HG02798 (cell line): ENCODE data around the gene EPB41L5.
"Not testable (repeated sequence)": the region's sequence is repeated elsewhere in the genome, so short reads cannot be mapped to it uniquely, and the experiment has no call there.

ENCODE experiments used
- ATAC-seq: cut with Tn5 transposase; IDR thresholded peaks from one replicate; pipeline ENCODE4 v1.9.1; 2021; ENCODE audit warnings: mild to moderate bottlenecking; ENCODE audit not compliant: unreplicated experiment, poor library complexity

EPB41L5 gene

GRCh38 chr2:120079647-120080046 lies 66.8 kb downstream of the EPB41L5 start:
- ATAC-seq, result no peak

DNA sequence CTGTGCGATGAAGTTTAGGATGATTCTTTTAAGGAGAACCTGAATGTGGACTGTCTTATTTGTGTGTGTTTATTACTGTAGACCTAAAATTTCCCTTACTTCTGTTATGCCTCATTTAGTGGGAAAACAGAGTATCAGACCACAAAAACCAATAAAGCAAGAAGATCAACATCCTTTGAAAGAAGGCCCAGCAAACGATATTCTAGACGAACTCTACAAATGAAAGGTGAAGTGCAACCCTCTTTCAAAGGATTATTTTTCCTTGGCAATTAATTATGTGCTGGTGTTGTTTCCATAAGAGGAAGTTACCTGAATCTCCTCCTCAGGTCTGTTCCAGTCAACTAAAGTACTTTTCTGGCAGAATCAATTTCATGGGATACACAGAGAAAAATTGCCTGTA lies 78.6 kb downstream of the EPB41L5 start:
- ATAC-seq, result no peak

- ATAC-seq, result no peak
These were observed 81.9 kb downstream of the EPB41L5 start for GRCh38 chr2:120094795-120095194.

DNA sequence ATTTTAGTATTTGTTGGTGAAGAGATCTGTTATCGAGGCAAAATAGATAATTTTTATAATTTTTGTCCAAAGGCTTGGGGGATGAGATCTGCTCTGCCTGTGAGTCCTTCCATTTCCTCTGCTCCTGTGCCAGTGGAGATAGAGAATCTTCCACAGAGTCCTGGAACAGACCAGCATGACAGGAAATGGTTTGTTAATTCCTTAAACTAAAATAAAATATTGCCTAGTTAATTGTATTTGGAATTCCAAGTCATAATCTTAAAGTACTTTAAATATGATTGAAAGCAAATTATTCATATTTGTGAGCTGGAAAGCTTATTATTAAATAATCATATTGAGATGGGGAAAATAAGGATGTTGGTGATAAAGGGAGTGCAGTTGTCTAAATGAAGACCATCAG lies 87.8 kb downstream of the EPB41L5 start:
- no peak for ATAC-seq

DNA sequence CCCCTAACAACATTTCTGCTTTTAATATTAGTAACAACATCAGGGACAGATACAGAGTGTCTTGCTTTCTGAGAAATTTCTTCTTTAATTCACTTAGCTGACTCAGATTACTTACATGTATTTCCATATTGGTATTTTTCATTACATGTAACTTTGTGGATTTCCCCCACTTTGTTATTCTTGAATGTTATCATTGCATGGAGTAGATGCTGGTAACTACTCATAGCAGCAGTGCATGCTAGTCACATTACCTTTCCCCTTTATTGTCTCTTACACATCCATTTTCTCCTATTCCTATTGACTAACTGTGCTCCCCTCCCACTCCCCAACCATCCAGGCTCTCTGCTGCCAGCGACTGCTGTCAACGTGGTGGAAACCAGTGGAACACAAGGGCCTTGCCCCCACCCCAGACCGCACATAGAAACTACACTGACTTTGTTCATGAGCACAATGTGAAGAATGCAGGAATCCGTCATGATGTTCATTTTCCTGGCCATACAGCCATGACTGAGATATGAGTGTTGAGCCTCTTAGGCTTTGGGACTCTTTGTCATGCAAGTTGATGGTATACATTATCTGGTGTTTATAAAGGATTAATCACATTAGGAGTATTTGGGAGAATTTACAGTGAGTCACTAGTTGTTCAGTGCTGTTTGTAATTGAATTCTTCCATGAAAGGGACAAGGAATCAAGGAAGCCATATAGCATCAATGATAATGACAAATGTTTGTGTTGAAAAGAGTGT lies 91.0 kb downstream of the EPB41L5 start:
- no peak for ATAC-seq

DNA sequence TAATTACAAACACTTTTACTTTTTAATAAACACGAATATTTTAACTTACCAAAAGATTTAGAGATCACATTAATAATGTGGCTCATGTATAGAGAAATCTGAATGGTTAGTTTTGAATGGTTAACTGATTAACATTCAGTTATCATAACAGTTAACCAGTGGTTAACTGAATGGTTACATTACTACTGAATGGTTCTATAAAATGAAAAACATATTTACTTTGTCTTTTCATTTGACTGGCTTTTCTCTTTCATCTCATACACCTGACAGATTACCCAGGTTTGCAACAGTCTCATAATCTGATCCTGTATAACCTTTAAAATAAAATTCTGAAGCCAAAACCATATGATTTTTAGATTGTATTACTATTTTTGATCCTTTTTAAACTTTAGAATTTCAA lies 91.9 kb downstream of the EPB41L5 start:
- ATAC-seq, result no peak

DNA sequence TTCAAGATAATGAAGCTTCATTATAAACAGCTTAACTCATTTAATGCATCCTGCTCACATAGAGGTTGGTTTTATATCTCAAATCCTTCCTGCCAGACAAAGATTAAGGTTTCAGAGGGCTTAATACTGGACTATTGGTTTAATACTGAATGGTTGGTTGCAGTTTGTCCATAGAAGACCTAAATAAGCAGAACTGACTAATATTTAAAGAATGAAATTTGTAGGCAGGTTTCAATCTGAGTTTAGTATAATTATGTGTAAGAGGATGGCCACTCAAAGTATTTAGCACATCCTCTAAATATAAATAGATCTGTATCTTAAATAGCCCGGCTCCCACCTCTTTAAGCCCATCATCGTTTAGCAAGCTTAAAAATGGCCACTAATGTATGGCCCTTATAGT lies 92.5 kb downstream of the EPB41L5 start:
- peak; percentile 77 for ATAC-seq

DNA sequence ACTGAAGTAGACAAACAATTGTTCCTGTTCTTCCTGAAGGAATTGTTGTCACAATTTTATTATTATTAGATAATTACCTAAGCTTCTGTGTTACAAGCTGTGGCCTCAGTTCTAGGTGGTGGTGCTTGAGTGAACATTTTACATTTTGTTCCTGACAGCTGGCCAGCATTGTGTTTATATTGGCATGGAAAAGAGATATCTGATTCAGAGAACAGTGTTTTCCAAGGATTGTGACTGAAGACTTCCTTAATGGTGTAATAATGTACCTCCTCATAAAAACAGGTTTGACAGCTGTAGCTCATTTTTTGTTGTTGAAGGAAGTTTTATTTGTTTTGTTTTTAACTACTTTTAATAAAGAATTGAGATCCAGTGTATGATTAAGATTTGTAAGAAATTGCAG lies 95.2 kb downstream of the EPB41L5 start:
- no peak for ATAC-seq

DNA sequence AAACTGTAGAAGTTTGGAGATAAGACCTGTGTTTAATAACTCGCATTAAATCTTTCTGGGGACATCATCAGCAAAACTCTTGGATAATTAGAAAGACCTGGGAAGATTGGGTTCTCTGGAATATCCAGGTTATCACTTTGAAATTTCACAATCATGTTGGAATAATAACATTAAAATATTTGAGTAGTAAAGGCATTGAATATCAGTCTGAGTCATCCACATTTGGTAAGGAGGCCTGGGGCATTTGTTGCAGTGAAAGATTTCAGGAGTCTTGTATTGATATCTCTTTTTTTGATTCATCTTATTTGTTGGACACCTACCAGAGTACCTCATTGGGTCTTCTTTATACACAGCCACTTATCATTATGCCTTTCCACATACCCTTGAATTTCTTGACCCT lies 95.9 kb downstream of the EPB41L5 start:
- no peak for ATAC-seq

DNA sequence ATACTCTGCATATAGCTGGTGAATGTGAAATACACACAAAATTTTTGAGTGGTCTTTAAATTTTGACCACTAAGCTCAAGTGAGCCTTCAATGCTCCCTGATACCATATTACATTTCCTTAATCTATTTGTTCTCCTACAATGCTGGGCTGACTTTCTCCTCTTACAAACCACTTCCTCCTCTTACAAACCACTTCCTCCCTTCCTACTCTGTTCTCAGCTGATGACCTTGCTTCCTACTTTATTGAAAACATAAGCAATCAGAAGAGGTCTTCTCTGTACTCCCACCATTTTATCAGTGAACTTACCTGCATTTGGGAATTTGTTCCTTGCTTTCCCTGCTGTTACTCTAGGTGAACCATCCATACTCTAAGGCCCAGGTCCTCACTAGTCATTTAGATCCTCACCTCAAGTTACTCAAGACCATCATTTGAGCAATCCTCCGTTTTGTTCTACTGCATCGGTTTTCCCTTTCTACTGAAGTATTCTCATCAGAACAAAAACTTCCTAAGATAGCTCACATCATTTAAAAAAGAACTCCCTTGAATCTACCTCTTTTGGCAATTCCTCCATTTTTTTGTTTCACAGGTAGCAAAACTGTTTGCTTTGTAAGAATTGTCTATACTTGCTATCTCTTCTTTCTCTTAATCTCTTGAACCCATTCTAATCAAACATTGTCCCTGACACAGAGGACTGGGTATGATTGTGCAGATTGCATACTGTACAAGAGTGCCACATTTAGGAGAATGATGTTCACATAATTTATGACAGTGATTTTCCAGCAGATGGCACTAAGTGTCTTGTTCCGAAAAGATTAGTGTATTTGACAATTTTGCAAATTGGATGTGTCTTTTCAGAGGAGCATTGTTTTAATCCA lies 96.5 kb downstream of the EPB41L5 start:
- peak; percentile 40 for ATAC-seq

DNA sequence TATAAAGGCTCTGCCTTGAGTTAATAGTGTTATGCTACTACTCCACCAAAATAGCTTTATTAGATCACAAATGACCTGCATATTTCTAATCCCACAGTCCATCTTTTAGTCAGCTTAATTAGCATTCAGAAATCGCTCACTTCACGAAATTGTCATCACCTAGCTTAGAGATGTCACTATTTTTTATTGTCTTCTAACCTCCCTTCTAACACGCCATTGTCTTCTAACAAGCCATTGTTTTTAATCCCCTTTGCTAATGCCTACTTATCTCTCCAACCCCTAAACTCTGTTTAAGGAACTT lies 97.1 kb downstream of the EPB41L5 start:
- ATAC-seq, result no peak

- no peak for ATAC-seq
These were observed 97.6 kb downstream of the EPB41L5 start for GRCh38 chr2:120110507-120110906.

DNA sequence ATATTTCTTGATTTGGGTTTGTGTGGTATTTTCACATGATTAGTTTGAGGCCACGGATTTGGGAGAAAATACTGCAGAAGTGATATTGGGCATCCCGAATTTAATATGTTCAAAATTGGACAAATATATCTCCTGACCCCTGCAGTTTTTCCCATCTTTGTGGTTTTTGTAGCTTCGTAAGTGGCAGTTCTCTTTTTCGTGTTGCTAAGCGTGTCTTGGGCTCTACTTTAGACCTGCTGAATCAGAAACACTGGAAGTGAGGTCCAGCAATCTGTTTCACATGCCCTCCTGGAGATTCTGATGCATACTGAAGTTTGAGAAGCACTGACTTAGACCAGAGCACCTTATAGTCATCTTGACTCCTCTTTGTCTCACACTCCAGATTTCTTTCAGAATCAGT lies 98.3 kb downstream of the EPB41L5 start:
- ATAC-seq, result no peak

- no peak for ATAC-seq
These were observed 105.1 kb downstream of the EPB41L5 start for GRCh38 chr2:120118018-120118417.

DNA sequence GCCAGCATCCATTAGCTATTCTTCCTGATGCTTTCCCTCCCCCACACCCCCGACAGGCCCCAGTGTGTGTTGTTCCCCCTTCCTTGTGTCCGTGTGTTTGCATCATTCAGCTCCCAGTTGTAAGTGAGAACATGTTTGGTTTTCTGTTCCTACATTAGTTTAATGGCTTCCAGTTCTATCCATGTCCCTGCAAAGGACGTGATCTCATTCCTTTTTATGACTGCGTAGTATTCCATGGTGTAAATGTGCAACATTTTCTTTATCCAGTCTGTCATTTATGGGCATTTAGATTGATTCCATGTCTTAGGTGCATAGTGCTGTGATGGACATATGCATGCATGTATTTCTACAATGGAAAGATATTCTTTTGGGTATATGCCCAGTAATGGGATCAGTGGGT lies 105.6 kb downstream of the EPB41L5 start:
- no peak for ATAC-seq

GRCh38 chr2:120121337-120121736 lies 108.5 kb downstream of the EPB41L5 start:
- ATAC-seq, result not testable (repeated sequence)

- ATAC-seq, result peak; percentile 54
These were observed 110.2 kb downstream of the EPB41L5 start for GRCh38 chr2:120123090-120123489.

GRCh38 chr2:120125195-120125594 lies 112.3 kb downstream of the EPB41L5 start:
- ATAC-seq, result no peak

DNA sequence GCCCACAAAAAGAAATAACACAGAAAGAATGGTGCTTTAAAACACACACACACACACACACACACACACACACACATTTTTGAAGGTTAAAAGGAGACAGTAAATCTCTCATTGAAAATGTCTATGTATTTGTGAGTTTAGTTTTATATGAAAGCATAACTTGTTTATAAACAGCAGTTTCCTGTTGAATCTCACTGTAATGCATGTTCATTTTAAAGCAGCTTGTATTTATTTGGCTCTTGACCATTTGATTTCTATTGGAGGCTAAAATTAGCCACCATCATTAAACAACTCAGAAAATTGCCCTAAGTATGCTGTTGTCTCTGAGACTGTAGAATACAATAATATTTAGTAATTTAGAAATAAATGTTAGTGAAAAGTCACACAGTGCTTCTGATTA lies 115.3 kb downstream of the EPB41L5 start:
- no peak for ATAC-seq

- ATAC-seq, result no peak
These were observed 119.3 kb downstream of the EPB41L5 start for GRCh38 chr2:120132190-120132589.

- ATAC-seq, result no peak
These were observed 119.8 kb downstream of the EPB41L5 start for GRCh38 chr2:120132691-120133090.
